GM21528 (cell line): ENCODE results near the gene DPP6.

Experiments
- ATAC-seq: cut with Tn5 transposase; IDR thresholded peaks from one replicate; pipeline ENCODE4 v1.9.1; 2021; ENCODE audit warnings: mild to moderate bottlenecking, moderate library complexity; ENCODE audit not compliant: unreplicated experiment, low FRiP score

The DPP6 gene

DNA sequence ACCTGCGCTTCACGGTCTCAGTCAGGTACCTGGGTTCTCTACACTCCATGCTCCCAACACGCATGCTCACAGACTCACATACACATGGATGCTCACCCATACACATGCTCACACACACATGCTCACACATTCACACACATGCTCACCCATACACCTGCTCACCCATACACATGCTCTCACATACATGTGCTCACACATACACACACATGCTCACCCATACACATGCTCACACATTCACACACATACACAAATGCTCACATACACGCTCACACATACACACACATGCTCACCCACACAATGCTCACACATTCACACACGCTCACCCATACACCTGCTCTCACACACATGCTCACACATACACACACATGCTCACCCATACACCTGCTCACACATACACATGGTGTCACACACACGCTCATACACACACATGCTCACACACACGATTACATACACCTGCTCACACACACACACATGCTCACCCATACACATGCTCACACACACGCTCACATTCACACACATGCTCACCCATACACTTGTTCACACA is 830.8 kb downstream of the DPP6 start:
- ATAC-seq = no peak

- ATAC-seq = no peak
Measured at GRCh38 chr7:154884348-154884920, 832.2 kb downstream of the DPP6 start.

DNA sequence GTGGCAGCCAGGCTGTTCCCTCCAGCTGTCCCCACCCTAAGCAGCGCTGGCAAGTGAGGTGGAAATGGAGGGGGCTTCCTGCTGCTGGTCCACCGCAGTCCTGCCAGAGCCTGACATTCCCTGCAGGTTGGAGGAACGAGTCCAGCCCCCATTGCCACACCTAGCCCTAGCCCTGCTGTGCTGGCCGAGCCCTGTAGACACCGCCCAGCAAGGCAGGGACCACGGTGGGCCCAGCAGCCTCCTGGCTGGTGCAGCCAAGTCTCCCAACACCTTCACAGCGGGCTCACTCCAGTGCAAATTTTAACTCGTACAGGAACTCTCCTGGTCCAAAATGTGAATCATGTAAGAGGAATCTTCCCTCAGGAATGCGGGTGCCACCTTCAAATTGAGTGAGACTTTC is 834.4 kb downstream of the DPP6 start:
- ATAC-seq = no peak

GRCh38 chr7:154888690-154889089 is 836.5 kb downstream of the DPP6 start:
- no peak for ATAC-seq

DNA sequence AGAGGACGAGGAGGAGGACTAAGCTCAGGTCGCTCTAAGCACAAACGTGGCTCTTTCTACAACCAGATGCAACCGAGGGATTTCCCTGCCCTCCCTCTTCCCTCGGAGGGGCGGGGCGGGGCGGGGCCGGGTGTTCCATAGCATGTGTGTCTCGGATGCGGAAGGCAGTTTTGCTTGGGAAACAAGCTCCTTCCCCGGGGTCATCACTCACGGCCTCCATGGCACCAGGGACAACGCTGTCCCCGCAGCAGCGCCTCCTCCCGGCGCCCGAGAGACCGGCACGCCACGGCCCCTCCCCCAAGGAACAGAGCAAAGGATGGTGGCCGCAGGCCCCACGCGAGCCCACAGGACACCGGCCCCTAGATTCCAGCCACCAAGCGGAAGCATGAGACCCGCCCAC is 840.3 kb downstream of the DPP6 start:
- ATAC-seq = no peak

- ATAC-seq = no peak
Measured at GRCh38 chr7:154896076-154896475, 843.9 kb downstream of the DPP6 start.

DNA sequence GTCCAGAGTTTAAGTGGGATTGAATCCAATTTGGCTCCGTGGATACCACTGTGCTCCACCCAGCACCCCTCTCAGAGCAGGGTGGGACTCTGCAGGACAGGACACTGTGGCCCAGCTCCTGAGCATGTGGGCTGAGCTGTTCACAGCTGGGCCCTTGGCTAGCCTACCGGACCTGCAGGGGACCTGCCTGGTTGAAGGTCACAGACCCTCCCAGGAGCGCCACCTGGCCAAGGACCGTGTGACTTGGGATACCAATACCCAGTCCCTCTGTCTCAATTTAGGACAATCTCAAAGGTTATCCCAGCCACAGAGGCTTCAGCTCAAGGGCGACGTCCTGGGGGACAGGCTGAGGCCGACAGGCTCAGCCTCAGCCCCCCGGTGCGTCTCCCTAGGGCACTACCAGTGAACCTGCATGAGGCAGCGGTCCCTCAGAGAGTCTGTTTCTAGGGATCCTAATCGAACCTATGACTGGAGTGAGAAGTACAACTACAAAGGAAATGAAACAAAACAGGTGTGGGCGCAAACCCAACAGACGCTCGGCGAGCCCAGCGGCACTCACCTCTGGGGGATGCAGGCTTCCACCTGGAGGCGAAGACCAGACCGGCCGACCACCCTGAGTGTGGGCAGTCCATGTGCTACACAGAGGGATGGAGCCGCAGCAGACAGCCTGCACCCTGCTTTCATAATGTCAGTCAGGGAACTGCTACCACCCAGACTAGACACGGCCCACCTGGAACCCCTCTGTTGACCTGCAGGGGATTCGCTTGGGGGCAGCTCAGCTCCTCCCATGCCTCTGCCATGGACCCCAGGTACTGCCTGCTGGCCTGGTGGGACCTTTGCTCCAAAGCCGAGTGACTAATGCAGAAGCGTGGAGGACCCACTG is 847.0 kb downstream of the DPP6 start:
- ATAC-seq = no peak

- no peak for ATAC-seq
Measured at GRCh38 chr7:154899862-154900261, 847.7 kb downstream of the DPP6 start.

GRCh38 chr7:154902600-154903082 is 850.4 kb downstream of the DPP6 start:
- ATAC-seq = no peak

- ATAC-seq = no peak
Measured at GRCh38 chr7:154903083-154903731, 851.0 kb downstream of the DPP6 start.

DNA sequence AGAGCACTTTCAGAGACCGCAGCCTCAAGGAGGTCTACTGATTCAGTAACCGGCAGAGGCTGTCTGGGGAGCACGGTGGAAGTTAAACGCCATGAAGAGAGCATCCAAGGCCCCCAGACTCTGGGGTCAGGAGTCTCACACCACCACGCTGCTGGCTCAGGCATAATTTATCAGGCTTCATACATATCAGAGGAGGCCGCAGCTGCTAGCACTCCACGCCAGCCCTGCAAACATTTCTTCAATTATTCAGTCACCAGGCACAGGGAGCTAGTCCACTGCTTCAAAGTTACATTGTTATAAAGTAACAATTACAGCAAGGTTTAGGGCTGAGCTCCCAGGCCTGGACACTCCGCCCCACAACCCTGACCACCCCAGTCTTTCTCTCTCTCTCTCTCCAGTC is 852.9 kb downstream of the DPP6 start:
- ATAC-seq = no peak

GRCh38 chr7:154905615-154906014 is 853.4 kb downstream of the DPP6 start:
- ATAC-seq = no peak

- no peak for ATAC-seq
Measured at GRCh38 chr7:154906201-154906600, 854.0 kb downstream of the DPP6 start.

- ATAC-seq = no peak
Measured at GRCh38 chr7:154906736-154907355, 854.6 kb downstream of the DPP6 start.

GRCh38 chr7:154907651-154908620 is 855.7 kb downstream of the DPP6 start:
- ATAC-seq = no peak

- ATAC-seq = no peak
Measured at GRCh38 chr7:154909241-154910105, 857.3 kb downstream of the DPP6 start.

- no peak for ATAC-seq
Measured at GRCh38 chr7:154910125-154910524, 857.9 kb downstream of the DPP6 start.

DNA sequence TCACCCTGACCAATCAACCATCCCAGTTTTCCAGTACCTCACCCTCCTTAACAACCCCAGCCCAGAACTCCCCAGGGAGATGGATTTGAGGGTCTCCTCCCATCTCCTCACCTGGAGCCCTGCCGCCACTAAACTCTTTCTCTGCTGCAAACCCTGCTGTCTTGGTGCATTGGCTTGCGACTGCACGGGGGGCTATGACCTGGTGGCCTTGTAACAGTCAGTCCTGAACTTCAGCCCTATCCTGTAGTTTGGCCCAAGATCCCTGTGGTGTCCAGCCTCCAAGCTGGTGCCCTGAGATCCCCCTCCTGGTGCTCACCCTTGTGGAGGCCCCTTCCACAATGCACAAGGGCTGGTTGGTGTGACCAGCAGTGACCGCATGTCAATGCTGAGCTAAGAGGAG is 858.8 kb downstream of the DPP6 start:
- ATAC-seq = no peak

- no peak for ATAC-seq
Measured at GRCh38 chr7:154911411-154911810, 859.2 kb downstream of the DPP6 start.
